Measurements from ENCODE around the gene DIP2C. TPM values are rescaled to one million over a fixed set of nuclear protein-coding genes. Genes with fewer than 3 reads are reported as not detected.
A peak's percentile ranks its signal among the peaks of the same experiment; 100 is the strongest.

DIP2C gene
- polyA plus RNA-seq, 3 donors, result 0.11 TPM; not detected in 2

GRCh38 chr10:687583-688311 is 1.7 kb downstream of the DIP2C start:
- Histone ChIP-seq H3K36me3 (replicated peaks in 1 of 2; ENCODE audit: control insufficient read depth in 1 of 2, insufficient read depth in 2 of 2, low read length in 2 of 2) (no peaks in the 10 kb centered on the region), H3K27me3 (ENCODE audit: control insufficient read depth in 2 of 2, insufficient read depth in 2 of 2, low read length in 2 of 2) (peaks cover 5 to 28% of the 10 kb centered on the region in 2 donors), H3K4me3 (replicated peaks in 1 of 3; ENCODE audit: low read depth in 2 of 3, low read length in 3 of 3) (no peak overlapping the region), H3K27ac (ENCODE audit: low read depth in 1 of 2, low read length in 2 of 2) (no peak overlapping the region), H4K20me1 (ENCODE audit: insufficient read depth, low read length) (no peaks in the 10 kb centered on the region), H3K4me2 (replicated peaks; ENCODE audit: extremely low read depth, low read length, poor library complexity, severe bottlenecking) (no peak overlapping the region), H3K79me2 (ENCODE audit: insufficient read depth, low read length) (no peaks in the 10 kb centered on the region), H3K4me1 (ENCODE audit: control insufficient read depth in 1 of 2, insufficient read depth in 2 of 2, low read length in 2 of 2) (no peaks in the 10 kb centered on the region), H2AFZ (ENCODE audit: insufficient read depth, low read depth, low read length, poor library complexity, severe bottlenecking) (no peak overlapping the region), H3K9ac (ENCODE audit: insufficient read depth, low read length, poor library complexity, severe bottlenecking) (no peak overlapping the region), H3K9me3 (replicated peaks in 1 of 2; ENCODE audit: control insufficient read depth in 1 of 2, insufficient read depth in 1 of 2, low read length in 2 of 2) (peaks cover 0 to 6% of the 10 kb centered on the region in 2 donors)
- TF ChIP-seq CTCF (IDR thresholded peaks at IDR 0.05), result no peak
- H3K27me3 Mint-ChIP-seq (ENCODE audit: low read depth in 3 of 3), result peaks cover 37 to 52% (median 42%) of the 10 kb centered on the region in 3 donors
- DNase-seq, result no peak
- H3K27ac Mint-ChIP-seq, result no peak overlapping the region
- H3K9me3 Mint-ChIP-seq, result peaks cover 0 to 23% (median 6%) of the 10 kb centered on the region in 7 donors
- intact Hi-C loops (cut with micrococcal nuclease), result no loop called here
- WGBS (ENCODE audit: insufficient coverage), result 97% methylated on average over 19 of the region's 21 CpGs
- no peaks in the 10 kb centered on the region for H3K4me1 Mint-ChIP-seq
- no peaks in the 10 kb centered on the region for H3K36me3 Mint-ChIP-seq
- H3K4me3 Mint-ChIP-seq, result peak overlapping the region in 1 of 2 donors; percentile 82

- Histone ChIP-seq H4K20me1 (ENCODE audit: insufficient read depth, low read length) (no peaks in the 10 kb centered on the region), H3K27ac (ENCODE audit: low read depth in 1 of 2, low read length in 2 of 2) (no peak overlapping the region), H3K4me2 (replicated peaks; ENCODE audit: extremely low read depth, low read length, poor library complexity, severe bottlenecking) (no peak overlapping the region), H3K27me3 (ENCODE audit: control insufficient read depth in 2 of 2, insufficient read depth in 2 of 2, low read length in 2 of 2) (peaks cover 5 to 28% of the 10 kb centered on the region in 2 donors), H2AFZ (ENCODE audit: insufficient read depth, low read depth, low read length, poor library complexity, severe bottlenecking) (no peak overlapping the region), H3K79me2 (ENCODE audit: insufficient read depth, low read length) (no peaks in the 10 kb centered on the region), H3K4me3 (replicated peaks in 1 of 3; ENCODE audit: low read depth in 2 of 3, low read length in 3 of 3) (no peak overlapping the region), H3K4me1 (ENCODE audit: control insufficient read depth in 1 of 2, insufficient read depth in 2 of 2, low read length in 2 of 2) (no peaks in the 10 kb centered on the region), H3K36me3 (replicated peaks in 1 of 2; ENCODE audit: control insufficient read depth in 1 of 2, insufficient read depth in 2 of 2, low read length in 2 of 2) (no peaks in the 10 kb centered on the region), H3K9me3 (replicated peaks in 1 of 2; ENCODE audit: control insufficient read depth in 1 of 2, insufficient read depth in 1 of 2, low read length in 2 of 2) (peaks cover 0 to 6% of the 10 kb centered on the region in 2 donors), H3K9ac (ENCODE audit: insufficient read depth, low read length, poor library complexity, severe bottlenecking) (no peak overlapping the region)
- Mint-ChIP-seq H3K36me3 (no peaks in the 10 kb centered on the region), H3K4me1 (no peaks in the 10 kb centered on the region), H3K4me3 (no peak overlapping the region), H3K27ac (no peak overlapping the region), H3K27me3 (ENCODE audit: low read depth in 3 of 3) (peaks cover 34 to 43% (median 42%) of the 10 kb centered on the region in 3 donors), H3K9me3 (peaks cover 0 to 28% (median 7%) of the 10 kb centered on the region in 7 donors)
- DNase-seq, result no peak
- intact Hi-C loops (cut with micrococcal nuclease), result no loop called here
- no peak for TF ChIP-seq CTCF (IDR thresholded peaks at IDR 0.05)
- WGBS (ENCODE audit: insufficient coverage), result 90% methylated on average over 9 of the region's 19 CpGs
Observed at GRCh38 chr10:686155-686931, 3.1 kb downstream of the DIP2C start.

Data from CD14-positive monocyte (primary cell).